ENCODE results near the gene EPB41L1.

DNA sequence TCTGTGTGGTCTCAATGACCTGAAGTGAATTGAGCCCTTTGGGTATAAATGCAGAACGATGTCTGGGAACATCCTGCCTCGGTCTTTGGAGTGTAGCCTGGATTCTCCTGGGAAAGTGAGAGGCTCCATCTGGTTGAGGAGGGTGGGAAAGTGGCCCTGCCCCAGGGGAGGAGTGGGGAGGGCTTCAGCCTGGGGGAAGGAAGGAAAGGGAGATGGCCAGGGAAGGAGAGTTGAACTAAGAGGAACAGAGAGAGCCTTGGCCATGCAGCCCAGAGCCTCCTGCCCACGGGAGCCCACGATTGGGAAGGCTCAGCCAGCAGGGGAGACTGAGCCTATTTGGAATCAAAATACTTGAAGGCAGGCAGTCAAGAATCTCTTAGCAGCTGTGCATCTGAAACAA is 2.3 kb upstream of the EPB41L1 start:
- TF ChIP-seq, protein P1, sequence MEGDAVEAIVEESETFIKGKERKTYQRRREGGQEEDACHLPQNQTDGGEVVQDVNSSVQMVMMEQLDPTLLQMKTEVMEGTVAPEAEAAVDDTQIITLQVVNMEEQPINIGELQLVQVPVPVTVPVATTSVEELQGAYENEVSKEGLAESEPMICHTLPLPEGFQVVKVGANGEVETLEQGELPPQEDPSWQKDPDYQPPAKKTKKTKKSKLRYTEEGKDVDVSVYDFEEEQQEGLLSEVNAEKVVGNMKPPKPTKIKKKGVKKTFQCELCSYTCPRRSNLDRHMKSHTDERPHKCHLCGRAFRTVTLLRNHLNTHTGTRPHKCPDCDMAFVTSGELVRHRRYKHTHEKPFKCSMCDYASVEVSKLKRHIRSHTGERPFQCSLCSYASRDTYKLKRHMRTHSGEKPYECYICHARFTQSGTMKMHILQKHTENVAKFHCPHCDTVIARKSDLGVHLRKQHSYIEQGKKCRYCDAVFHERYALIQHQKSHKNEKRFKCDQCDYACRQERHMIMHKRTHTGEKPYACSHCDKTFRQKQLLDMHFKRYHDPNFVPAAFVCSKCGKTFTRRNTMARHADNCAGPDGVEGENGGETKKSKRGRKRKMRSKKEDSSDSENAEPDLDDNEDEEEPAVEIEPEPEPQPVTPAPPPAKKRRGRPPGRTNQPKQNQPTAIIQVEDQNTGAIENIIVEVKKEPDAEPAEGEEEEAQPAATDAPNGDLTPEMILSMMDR (IDR thresholded peaks at IDR 0.05) = no peak
- TF ChIP-seq POLR2A (IDR thresholded peaks at IDR 0.05) = no peak

All from heart left ventricle (tissue), 13 donors.